ENCODE data around the gene ANKRD11.
A peak's percentile ranks its signal among the peaks of the same experiment; 100 is the strongest.

The ANKRD11 gene

DNA sequence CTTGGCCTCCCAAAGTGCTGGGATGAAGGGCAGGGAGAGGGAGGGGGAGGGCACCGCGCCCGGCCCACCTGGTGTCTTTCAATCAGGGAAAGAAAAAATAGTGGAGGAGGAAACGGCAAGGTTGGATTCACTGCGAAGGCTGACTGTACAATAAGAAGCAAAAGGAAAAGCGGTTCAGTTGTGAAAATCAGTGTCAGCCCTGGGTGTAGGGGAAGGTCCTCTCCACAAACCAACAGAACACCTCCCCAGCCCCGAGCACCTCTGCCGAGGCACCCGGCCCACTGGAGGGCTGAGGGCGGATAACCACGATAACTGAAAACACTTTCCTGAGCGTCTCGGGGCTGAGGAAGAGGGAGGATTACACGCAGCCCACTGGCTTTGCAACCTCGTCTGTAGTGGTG, 16.4 kb upstream of the ANKRD11 start:
- no peak for DNase-seq (ENCODE audit: low spot score)

DNA sequence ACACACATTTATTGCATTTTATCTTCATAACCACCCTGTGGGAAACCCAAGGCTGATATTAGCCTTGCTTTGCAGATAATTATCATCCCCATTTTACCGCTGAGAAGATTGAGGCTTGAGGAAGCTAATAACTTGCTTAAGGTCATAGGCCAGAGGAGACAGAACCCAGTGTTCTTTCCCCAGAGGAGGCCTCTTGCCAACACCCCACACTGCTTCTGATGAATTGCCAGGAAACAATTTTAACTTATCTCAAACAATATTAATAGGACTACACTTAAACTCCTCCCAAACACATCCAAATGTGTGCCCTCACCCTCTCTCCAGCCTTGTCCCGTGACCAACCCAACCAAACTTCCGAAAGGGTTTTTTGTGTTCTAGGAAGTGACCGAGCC, 15.7 kb upstream of the ANKRD11 start:
- no peak for DNase-seq (ENCODE audit: low spot score)

- peak; percentile 66 for DNase-seq (ENCODE audit: low spot score)
These were observed 15.1 kb upstream of the ANKRD11 start for GRCh38 chr16:89505204-89506112.

DNA sequence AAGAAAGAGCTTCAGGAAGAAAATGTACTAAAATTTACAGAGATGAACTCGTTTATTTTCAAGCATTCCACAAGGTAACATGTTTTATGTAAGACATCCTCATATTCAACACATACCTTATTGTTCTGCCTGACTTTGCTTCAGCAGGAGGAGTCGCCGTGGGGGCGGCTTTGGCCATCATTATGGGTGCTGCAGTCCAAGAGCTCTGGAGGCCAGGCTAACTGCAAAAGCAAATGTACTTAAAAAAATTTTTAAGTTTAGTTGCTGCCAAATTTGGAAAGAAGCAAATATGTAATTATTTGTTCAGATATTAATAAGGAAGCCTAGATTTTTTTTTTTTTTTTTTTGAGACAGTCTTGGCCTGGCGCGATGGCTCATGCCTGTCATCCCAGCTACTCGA, 13.7 kb upstream of the ANKRD11 start:
- no peak for DNase-seq (ENCODE audit: low spot score)

DNA sequence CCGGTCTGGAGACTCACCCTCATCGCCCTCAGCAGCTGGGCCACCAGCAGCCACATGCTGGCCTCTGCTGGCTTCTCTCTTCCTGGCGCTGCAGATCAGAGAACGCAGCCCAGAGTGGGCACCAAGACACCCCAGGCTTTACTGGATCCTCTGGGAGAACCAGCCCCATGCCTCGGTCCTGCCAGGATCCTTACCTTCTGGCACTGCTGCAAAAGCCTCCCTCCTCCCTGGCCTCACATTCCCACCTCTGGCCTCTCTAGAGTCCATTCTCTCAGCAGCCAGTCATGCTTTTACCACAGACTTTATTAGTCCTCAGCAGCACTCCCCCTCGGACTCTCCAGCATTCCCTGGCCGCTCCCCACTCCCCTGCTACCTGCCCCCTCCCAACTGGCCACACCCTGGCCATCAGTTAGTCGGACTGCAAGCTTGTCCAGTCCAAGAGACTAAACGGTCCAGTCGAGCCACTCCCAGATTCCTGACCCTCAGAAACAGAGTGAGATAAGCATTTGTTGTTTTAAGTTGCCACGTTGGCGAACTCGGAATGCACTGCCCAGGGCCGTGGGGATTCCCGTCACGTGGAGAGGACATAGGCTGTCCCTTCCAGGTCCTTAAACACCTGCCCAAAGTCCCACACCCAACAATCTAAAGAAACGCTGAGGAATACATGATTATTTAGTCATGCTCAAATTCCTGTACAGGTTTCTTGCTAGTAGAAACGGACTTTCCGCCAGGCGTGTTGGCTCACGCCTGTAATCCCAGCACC, 11.9 kb upstream of the ANKRD11 start:
- no peak for DNase-seq (ENCODE audit: low spot score)

DNA sequence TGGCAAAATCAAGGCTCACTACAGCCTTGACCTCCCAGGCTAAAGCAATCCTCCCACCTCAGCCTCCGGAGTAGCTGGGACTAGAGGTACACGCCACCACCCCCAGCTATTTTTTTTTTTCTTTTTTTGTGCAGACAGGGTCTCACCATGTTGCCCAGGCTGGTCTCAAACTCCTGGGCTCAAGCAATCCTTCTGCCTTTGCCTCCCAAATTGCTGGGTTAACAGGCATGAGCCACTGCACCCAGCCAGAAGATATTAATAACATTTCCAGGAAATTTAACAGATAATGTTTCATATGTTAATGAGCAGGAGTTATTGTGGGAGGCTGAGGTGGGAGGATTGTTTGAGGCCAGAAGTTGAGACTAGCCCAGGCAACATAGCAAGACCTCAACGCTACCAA, 9.4 kb upstream of the ANKRD11 start:
- no peak for DNase-seq (ENCODE audit: low spot score)

GRCh38 chr16:89498839-89499238, 8.5 kb upstream of the ANKRD11 start:
- DNase-seq (ENCODE audit: low spot score), result peak; percentile 86

DNA sequence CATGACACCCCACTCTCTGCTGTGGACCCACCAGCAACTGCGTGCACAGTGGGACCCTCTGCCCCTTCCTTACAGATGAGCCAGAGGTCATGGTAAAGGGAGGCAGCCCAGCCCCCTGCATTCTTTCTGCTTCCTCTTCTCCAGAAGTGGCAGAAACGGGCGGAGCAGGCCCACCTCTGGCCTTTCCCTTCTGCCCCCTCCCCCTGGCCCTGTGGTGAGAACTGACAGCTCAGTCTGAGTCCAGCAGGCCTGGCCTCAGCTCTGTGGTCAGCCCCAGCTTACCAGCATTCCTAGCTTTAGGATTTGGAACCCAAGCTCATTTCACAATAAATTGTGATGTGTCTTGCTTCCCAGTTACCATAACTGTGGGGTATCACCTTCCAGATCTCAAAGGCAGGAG, 4.8 kb upstream of the ANKRD11 start:
- peak; percentile 71 for DNase-seq (ENCODE audit: low spot score)

DNA sequence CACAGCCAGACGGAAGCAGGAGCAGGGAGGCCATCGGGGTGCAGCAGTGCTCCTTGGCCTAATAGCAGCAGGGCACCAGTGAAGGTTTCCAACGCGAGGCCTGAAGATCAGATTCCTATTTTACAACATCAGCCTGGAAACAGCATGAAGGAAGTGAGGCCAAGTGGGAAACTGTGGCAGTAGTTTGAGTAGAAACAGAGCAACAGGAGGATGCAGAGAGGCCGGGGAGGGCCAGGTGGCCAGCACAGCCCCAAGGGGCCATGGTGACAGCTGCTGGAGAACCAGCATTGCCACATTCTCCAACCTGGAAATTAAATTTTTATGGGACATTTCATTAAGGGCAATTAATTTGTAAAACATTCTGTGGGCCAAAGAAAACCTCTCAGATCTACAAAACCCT, 3.4 kb upstream of the ANKRD11 start:
- DNase-seq (ENCODE audit: low spot score), result no peak

DNA sequence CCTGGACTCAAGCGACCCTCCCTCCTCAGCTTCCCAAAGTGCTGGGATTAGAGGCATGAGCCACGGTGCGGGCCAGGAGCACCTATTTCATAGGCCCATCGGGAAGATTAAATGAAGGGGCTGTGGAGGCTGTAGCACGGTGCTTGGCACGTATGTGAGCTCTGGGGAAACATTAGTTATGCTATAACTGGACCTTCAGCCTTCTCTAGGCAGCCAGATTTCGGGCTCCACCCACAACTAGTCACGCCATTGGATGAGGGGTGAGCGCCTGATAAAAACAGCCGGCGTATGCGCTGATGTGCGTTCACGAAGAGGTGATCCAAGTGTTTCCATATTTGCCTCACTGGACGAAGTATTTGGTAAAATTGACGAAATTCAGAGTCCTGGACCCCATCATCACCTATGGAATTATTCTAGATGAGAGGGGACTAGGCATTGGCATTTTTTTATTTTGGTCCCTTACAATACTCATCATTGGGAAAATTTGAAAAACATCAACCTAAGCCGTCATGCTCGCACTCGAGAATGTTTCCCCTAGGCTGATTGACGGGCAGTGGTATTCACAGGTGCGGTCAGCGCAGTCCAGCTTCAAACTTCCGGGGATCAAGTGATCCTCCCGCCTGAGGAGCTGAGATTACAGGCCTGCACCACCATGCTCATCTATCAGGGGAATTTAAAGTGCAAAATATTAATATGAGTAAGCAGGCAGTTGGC, 1.8 kb upstream of the ANKRD11 start:
- no peak for DNase-seq (ENCODE audit: low spot score)

DNA sequence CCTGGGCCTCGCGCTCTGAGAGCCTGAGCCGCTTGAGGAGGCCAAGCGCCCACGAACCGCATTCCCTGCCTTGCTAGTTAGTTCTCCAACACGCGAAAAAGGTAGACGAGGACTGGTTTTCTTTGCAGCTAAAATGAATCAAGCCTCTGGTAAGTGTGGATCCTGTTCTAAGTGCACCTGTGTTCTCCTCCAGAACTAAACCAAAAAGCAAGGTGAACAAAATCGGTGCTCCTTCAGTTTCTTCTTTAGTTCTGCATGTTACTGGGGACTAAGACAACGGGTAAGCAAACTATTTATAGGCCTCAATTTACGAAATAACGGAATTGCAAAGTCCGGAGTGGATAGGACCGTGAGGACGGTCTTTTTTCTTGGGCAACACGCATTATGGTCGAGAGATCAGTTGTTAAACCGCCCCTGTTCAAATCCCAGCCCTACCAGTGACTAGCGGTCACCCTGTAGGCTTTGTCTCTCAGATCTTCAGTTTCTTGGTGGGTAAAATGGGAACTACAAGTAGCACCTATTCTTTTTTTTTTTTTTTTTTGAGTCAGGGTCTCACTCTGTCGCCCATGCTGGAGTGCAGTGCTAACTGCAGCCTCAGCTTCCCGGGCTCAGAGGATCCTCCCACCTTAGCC, 993 bp upstream of the ANKRD11 start:
- DNase-seq (ENCODE audit: low spot score), result peak; percentile 35

DNA sequence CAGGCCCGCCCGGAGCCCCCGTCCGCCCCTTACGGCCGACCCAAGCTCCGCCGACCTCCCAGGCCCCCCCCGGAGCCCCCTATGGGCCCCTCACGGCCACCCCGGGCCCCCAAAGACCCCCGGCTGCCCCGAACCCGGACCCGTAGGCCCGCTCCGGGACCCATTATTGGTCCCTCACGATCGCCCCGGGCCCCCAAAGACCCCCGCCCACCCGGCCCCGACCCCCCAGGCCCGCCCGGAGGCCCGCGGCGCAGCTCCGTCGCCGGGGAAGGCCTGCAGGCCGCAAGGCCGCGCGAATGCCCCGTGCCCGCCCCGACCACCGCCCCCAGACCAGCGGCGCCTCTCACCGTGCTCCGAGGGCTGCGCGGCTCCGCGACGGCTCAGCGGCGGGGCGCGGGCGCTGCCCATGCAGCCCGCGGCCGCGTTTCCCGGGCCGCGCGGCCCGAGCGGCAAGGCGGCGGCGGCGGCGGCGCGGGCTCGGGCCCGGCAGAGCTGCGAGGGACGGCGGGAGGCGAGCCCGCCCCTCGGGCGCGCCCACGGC, 393 bp downstream of the ANKRD11 start:
- DNase-seq (ENCODE audit: low spot score), result no peak

DNA sequence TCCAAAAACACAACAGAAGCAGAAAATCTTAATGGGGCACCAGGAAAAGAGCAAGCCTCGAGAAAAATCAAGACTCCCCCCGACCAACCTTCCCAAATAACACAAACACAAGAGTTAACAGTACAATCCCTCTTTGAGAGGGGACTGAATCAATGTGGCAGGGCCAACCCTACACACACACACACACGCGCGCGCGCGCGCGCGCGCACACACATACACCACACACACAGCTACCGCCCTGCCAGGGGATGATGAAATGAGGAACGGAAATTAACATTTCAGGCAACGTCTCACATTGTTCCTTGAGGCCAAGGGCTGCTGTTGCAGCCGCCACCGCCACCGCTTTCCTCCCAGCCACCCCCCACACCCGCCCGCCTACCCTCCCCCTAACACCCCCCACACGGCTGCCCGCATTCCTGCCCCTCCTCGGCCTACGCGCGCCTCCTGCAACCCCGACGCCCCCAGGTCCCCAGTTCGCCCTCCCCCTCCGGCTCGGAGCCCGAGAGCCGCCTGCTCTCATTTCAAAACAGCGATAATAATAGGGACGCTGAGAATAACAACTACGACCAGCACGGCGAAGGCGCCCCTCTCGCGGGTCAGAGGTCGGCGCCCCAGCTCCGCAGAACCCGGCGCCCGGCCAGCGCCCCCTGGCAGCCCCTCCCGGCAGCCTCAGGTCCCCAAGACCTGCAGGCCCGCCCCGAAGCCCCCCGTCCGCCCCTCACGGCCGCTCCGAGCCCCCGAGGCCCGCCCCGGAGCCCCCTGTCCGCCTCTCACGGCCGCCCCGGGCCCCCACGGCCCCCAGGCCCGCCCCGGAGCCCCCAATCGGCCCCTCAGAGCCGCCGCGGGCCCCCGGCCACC, 1.1 kb downstream of the ANKRD11 start:
- peak; percentile 79 for DNase-seq (ENCODE audit: low spot score)

GRCh38 chr16:89485701-89486246, 4.6 kb downstream of the ANKRD11 start:
- no peak for DNase-seq (ENCODE audit: low spot score)

DNA sequence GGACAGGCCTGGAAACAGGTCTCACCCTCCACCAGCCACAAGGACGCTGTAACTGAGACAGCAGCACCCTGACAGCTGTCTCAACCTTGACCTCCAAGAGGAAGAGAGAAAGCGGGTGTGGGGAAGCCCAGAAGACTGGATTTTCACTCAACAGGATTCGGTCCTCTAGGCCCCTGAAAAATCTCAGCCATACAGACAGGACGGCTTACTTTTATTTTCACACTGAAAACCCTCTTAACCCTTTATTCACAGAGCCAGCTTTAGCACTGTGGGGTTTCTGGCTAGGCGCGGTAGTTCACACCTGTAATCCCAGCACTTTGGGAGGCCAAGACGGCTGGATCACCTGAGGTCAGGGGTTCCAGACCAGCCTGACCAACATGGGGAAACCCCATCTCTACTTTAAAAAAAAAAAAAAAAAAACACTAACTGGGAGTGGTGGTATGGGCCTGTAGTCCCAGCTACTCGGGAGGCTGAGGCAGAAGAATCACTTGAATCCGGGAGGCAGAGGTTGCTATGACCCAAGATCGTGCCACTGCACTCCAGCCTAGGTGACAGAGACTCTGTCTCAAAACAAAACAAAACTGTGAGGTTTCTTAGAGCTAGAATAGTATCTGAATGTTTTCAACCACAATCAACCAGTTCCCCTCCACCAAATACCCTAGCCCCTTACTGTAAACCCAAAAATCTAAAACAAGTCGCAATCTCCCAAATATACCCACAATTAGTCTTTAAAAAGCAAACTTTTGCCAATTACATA, 5.3 kb downstream of the ANKRD11 start:
- DNase-seq (ENCODE audit: low spot score), result no peak

DNA sequence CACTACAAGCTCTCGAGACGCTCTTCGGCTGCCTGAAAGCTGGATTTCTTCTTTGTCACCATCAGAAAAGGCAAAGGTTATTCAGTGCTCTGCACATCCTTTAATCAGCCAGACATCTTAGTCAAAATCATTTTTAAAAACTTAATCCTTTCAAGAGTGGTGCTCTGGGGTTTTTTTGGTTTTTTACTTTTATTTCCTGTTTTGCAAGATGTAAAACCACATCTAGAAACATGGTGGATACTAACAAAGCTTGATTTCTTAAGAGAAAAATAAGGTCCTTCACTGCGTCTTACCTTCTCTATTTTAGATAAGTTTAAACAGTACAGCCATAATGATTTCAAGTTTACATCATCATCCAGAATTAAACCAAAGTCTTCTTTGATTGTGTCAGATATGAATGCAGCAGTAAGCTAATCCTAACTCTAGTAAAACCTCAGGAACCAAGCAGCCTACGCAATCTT, 6.3 kb downstream of the ANKRD11 start:
- no peak for DNase-seq (ENCODE audit: low spot score)

DNA sequence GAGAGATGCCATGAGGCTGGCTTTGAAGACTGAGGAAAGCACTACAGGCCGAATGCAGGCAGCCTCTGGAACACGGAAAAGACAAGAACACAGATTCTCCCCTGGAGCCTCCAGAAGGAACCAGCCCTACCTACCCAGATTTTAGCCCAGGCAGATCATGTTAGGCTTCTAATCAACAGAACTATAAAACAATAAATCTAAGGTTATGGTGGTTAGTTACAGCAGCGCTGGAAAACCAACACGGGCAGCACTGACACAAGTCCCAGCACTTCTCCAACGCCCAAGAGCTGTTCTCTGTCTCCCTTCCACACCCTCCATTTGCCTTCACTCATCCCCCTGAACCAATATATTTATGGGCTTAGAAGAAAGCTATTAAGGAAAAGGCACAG, 7.5 kb downstream of the ANKRD11 start:
- DNase-seq (ENCODE audit: low spot score), result no peak

DNA sequence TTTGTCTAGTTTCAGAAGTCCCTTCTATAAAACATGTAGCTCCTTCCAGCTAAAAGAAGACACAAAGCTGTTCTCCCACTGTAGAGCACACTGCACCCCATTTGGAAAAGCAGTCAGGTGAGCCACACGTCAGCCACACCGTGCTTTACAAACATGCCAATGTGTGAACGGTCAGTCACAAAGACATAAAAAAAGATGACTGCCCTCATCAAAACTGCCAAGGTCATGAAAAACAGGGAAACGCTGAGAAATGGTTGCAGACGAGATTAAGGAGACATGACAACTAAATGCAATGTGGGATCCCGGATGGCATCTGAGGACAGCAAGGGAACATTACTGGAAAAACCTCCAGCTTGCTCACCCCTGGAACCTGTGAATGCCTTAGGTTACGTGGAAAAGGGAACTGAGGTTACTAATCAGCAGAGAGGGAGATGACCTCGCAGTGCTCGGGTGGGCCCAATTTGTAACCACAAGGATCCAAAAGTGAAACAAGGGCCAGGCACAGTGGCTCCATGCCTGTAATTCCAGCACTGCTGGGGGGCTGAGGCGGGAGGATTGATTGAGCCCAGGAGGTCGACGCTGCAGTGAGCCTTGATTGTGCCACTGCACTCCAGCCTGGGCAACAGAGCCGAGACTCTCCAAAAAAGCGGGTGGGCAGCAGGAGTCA, 8.1 kb downstream of the ANKRD11 start:
- DNase-seq (ENCODE audit: low spot score), result no peak

DNA sequence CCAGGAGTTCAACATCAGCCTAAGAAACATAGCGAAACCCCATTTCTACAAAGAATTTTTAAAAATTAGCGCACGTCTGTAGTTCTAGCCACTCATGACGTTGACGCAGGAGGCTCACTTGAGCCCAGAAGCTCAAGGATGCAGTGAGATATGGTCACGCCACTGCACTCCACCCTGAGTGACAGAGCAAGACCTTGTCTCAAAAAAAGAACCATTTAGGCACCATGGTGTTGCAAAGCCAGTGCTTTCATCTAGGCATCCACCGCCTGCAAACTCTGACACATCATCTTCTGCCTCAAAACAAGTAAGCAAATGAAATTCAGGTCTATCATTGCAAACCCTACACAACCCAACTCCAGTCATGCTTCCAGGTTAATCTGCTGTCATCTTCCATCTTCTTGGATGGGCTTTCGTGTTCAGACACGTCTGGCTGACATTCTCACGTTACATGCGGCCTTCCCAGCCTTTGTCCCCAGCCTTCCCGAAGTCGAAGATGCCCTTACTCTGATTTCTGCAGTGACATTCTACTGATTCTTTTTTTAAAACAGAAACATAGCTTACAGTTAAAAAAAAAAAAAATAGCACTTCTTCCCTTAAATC, 8.9 kb downstream of the ANKRD11 start:
- no peak for DNase-seq (ENCODE audit: low spot score)
